Fibroblast of lung (primary cell): ENCODE measurements around the gene WWTR1. TPM values are rescaled to one million over a fixed set of nuclear protein-coding genes. Genes with fewer than 3 reads are reported as not detected.

Source experiments
- DNase-seq, 2 donors: peaks; one replicate each; pipeline versions ENCODE4 v3.0.0 to v3.0.0-alpha.2; 2010; ENCODE audit warnings: low read depth in 2 of 2
- H2AFZ ChIP-seq: 2 replicates; pipeline ENCODE4 v1.5.1; 2012; ENCODE audit warnings: low read length, control low read depth, inconsistent platforms
- H3K27ac ChIP-seq: 2 replicates; pipeline ENCODE4 v1.5.1; 2011; ENCODE audit warnings: low read length, control low read depth; ENCODE audit not compliant: insufficient read depth
- H3K27me3 ChIP-seq: 2 replicates; pipeline ENCODE4 v1.5.1; 2011; ENCODE audit warnings: mild to moderate bottlenecking, low read length; ENCODE audit not compliant: control insufficient read depth, insufficient read depth
- H3K36me3 ChIP-seq: 2 replicates; pipeline ENCODE4 v1.5.1; 2011; ENCODE audit warnings: low read length; ENCODE audit not compliant: control insufficient read depth, insufficient read depth
- H3K4me1 ChIP-seq: 2 replicates; pipeline ENCODE4 v1.5.1; 2011; ENCODE audit warnings: low read length; ENCODE audit not compliant: control insufficient read depth, insufficient read depth; ENCODE audit errors: extremely low read depth
- H3K4me2 ChIP-seq: 2 replicates; pipeline ENCODE4 v1.5.1; 2011; ENCODE audit warnings: low read length, control low read depth; ENCODE audit not compliant: insufficient read depth; ENCODE audit errors: extremely low read depth
- H3K4me3 ChIP-seq, 4 experiments: fragments of 200-600 bp in 1 of 4; sonication (generic) in 1 of 4; replicated peaks in 1 of 4; 2 replicates each; pipeline ENCODE4 v1.5.1; 2011 to 2016; ENCODE audit warnings: low read length in 4 of 4, low read depth in 3 of 4, mild to moderate bottlenecking in 3 of 4, control low read depth in 2 of 4, inconsistent platforms in 1 of 4, mixed read lengths in 1 of 4; ENCODE audit not compliant: insufficient read depth in 1 of 4; ENCODE audit errors: control extremely low read depth in 1 of 4
- H3K79me2 ChIP-seq: 2 replicates; pipeline ENCODE4 v1.5.1; 2012; ENCODE audit warnings: mild to moderate bottlenecking, low read length, inconsistent platforms; ENCODE audit not compliant: control insufficient read depth, insufficient read depth
- H3K9ac ChIP-seq: 2 replicates; pipeline ENCODE4 v1.5.1; 2011; ENCODE audit warnings: mild to moderate bottlenecking, low read length, control low read depth; ENCODE audit not compliant: insufficient read depth
- H3K9me3 ChIP-seq: 2 replicates; pipeline ENCODE4 v1.5.1; 2012; ENCODE audit warnings: low read depth, low read length; ENCODE audit not compliant: control insufficient read depth, insufficient read depth
- H4K20me1 ChIP-seq: 2 replicates; pipeline ENCODE4 v1.5.1; 2011; ENCODE audit warnings: low read length; ENCODE audit not compliant: control insufficient read depth, insufficient read depth; ENCODE audit errors: extremely low read depth
- CTCF ChIP-seq, 2 donors: IDR thresholded peaks in 1 of 2; conservative IDR thresholded peaks in 1 of 2; 1 replicate in 1 of 2; 2 replicates in 1 of 2; pipeline ENCODE4 v1.5.1; 2011 to 2012; ENCODE audit warnings: low read length in 2 of 2, control low read depth in 1 of 2, inconsistent platforms in 1 of 2, low read depth in 1 of 2, mild to moderate bottlenecking in 1 of 2
- EZH2 ChIP-seq: IDR thresholded peaks from 2 replicates; pipeline ENCODE4 v1.5.1; 2012; ENCODE audit warnings: low read length, control low read depth, mild to moderate bottlenecking; ENCODE audit errors: missing control alignments
- polyA plus RNA-seq, 2 donors: library from polyadenylated mRNA; depleted of rRNA in 1 of 2; stranded (reverse) in 1 of 2; unstranded in 1 of 2; fragments of >200 nt; gene quantifications; 2 replicates each; pipeline ENCODE4 v1.2.1, GENCODE V29; 2011 to 2012; ENCODE audit warnings: missing spikeins in 1 of 2
- total RNA-seq: library from RNA; depleted of rRNA; stranded (reverse); fragments of >200 nt; gene quantifications from 2 replicates; pipeline ENCODE4 v1.2.1, GENCODE V29; 2014

Gene WWTR1
- total and polyA plus RNA-seq, 2 donors (not counting 1 experiment from before 2014, with no cell fraction given), result 13.7 to 71.5 TPM

GRCh38 chr3:149596134-149596770, 61.6 kb downstream of the WWTR1 start:
- Histone ChIP-seq H3K27me3 (no peaks in the 10 kb centered on the region), H3K4me3 (no peak overlapping the region), H3K36me3 (no peaks in the 10 kb centered on the region), H3K4me2 (peak overlapping the region; percentile 15), H3K9me3 (no peaks in the 10 kb centered on the region), H3K79me2 (peaks cover 29% of the 10 kb centered on the region), H3K9ac (no peak overlapping the region), H3K4me1 (peaks cover 5% of the 10 kb centered on the region), H4K20me1 (no peaks in the 10 kb centered on the region), H3K27ac (no peak overlapping the region), H2AFZ (no peak overlapping the region)
- DNase-seq, result peak; percentile 48 to 57
- no peak for TF ChIP-seq CTCF (conservative IDR thresholded peaks at IDR 0.05 in 1 of 2, IDR thresholded peaks at IDR 0.05 in 1 of 2; ENCODE audit: low read depth in 1 of 2, low read length in 2 of 2)
- TF ChIP-seq EZH2, result no peak

- Histone ChIP-seq H3K27ac (no peak overlapping the region), H3K27me3 (no peaks in the 10 kb centered on the region), H3K9me3 (no peaks in the 10 kb centered on the region), H3K4me2 (no peak overlapping the region), H2AFZ (no peak overlapping the region), H3K9ac (no peak overlapping the region), H3K36me3 (no peaks in the 10 kb centered on the region), H3K4me1 (peaks cover 11% of the 10 kb centered on the region), H3K4me3 (no peak overlapping the region), H3K79me2 (peaks cover 37% of the 10 kb centered on the region), H4K20me1 (no peaks in the 10 kb centered on the region)
- DNase-seq, result no peak
- TF ChIP-seq CTCF (conservative IDR thresholded peaks at IDR 0.05 in 1 of 2, IDR thresholded peaks at IDR 0.05 in 1 of 2; ENCODE audit: low read depth in 1 of 2, low read length in 2 of 2) (no peak), EZH2 (no peak)
Observed at GRCh38 chr3:149593418-149594160, 64.2 kb downstream of the WWTR1 start.

- Histone ChIP-seq H3K4me1 (peaks cover 12% of the 10 kb centered on the region), H3K4me2 (peak overlapping the region; percentile 11)
Observed at GRCh38 chr3:149592758-149593240, 65.0 kb downstream of the WWTR1 start.

More at GRCh38 chr3:149592758-149593240, 65.0 kb downstream of the WWTR1 start:
- no peaks in the 10 kb centered on the region for H3K9me3 ChIP-seq
- DNase-seq, result peak in 1 of 2 donors; percentile 77
- H3K9ac ChIP-seq, result no peak overlapping the region
- TF ChIP-seq CTCF (conservative IDR thresholded peaks at IDR 0.05 in 1 of 2, IDR thresholded peaks at IDR 0.05 in 1 of 2; ENCODE audit: low read depth in 1 of 2, low read length in 2 of 2) (no peak), EZH2 (no peak)
- H4K20me1 ChIP-seq, result no peaks in the 10 kb centered on the region
- peaks cover 40% of the 10 kb centered on the region for H3K79me2 ChIP-seq
- no peaks in the 10 kb centered on the region for H3K27me3 ChIP-seq
- peak overlapping the region; percentile 26 for H3K27ac ChIP-seq
- H3K36me3 ChIP-seq, result no peaks in the 10 kb centered on the region
- no peak overlapping the region for H2AFZ ChIP-seq
- no peak overlapping the region for H3K4me3 ChIP-seq
